Pulmonary artery endothelial cell (primary cell): Measurements from ENCODE around the gene BLID. TPM values are rescaled to one million over a fixed set of nuclear protein-coding genes. Genes with fewer than 3 reads are reported as not detected.
A peak's percentile ranks its signal among the peaks of the same experiment; 100 is the strongest.

Source experiments
- DNase-seq: peaks from one replicate; pipeline ENCODE4 v3.0.0-alpha.2; 2011; ENCODE audit warnings: low read depth, low spot score
- total RNA-seq: library from RNA; depleted of rRNA; stranded (reverse); fragments of >200 nt; gene quantifications from 2 replicates; pipeline ENCODE4 v1.2.3, GENCODE V29; 2014

Gene BLID
- total RNA-seq, 1 donor from 2014 or later = 2.6 TPM

DNA sequence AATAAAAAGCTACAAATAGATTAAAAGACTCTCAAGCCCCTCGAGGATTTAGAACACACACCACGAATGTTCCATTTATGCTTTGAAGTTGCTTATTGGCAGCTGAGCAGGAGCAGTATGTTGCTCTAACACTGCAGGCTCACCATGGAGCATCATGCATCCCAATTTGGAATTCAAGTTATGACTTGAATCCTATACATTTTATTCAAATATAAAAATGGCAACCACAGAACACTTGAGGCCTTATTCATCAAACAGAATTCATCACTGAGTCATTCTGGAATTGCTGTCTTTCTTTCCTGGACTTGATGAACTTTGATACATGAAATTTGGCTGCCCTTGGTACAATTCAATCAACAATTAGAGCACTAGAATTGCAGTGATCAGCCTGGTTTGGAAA is 24.5 kb upstream of the BLID start:
- no peak for DNase-seq

DNA sequence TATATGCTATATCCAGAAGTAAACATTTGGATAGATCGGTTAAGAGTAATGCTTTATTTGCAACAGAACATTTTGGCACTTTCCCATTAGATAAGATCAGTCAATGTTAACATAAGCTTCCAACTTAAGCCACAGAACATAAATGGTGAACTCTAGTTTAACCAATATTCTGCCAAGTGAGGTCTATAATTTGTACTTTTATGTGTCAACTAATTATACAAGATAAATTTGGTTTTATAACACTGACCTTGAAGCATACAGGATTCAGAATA is 23.5 kb upstream of the BLID start:
- no peak for DNase-seq

DNA sequence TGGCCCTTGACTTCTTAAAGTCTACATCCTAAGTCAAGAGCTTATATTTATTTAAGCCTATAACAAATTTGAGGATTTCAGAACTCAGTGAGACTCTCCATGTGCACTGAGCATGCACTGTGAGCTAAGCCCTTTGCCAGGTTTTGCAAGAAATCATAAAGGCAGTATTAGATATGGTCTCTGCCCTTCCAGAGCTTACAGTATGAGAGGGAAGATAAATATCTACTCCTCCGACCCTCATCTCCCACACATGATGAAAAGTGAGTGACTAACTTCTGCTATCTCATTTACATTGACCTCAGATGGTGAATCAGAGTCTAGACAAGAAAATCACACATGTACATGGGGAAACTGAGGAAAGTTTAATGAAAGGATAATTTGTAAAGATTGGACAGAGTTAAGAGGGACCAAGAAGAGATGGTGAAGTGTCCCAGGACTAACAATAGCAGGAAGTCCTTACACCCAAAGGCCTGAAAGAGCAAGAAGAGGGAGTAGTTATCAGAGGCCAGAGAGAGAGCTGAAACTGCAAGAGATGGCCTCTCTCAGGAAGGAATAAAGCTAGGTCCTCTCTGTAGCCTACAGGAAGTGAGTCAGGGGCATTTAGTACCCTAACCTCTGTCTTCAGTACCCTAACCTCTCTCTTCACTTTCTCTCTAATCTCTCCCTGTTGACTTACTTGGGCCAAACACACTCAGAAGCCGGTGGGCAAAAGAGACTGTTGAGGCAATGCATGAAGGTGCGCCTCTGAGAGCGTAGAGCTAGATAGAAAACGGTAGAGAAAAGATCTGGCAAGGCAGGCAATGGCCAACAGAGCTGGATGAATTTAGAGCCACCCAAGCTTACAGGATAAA is 23.0 kb upstream of the BLID start:
- DNase-seq = no peak

DNA sequence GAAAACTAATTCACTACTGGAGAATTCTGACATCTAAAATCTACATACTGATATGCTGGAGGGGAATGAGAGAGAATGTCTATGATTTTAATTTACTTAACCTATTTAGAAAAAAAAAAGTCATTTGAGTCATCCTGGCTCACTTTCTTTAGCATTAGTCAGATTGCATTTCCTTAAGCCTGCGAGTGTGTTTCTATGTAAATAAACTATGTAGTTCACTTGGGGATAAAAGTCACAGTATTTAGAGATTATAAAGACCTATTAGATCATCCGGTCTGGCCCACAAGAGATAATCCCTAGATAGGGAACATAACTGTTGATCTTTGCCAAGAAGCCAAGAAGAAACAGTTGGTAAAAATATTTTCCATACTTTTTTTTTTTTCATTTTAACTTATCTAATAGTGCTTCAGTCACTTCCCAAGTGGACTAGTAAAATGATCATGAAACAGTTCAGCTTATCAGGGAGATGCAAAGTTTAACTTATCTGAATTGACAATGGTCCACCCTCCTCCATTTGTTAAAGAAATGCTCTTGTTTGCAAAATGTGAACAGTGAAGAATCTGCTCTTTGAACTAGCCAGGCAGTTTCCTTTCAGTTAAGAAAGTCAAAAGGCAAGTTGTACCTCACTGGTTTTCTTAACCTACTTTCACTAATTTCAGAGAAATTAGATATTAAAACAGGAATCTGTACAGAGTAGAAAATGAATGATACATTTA is 21.2 kb upstream of the BLID start:
- DNase-seq = peak; percentile 62

DNA sequence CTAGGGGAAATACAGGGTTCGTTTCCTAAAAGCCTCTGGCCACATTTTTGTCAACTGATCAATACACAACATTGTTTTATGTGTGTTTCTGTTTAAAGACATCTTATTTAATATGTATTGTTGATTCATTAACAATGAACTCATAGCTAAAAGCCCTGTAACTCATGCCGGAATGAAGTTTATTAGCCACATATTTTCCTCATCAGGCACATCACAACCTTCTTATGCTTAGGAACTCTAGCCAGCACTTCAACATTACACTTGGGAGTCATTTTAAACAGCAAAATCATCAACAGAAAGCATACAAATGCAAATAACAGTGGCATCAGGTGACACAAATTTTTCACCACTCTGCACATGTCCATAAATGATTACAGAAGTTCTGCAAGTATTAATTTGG is 15.1 kb upstream of the BLID start:
- no peak for DNase-seq

DNA sequence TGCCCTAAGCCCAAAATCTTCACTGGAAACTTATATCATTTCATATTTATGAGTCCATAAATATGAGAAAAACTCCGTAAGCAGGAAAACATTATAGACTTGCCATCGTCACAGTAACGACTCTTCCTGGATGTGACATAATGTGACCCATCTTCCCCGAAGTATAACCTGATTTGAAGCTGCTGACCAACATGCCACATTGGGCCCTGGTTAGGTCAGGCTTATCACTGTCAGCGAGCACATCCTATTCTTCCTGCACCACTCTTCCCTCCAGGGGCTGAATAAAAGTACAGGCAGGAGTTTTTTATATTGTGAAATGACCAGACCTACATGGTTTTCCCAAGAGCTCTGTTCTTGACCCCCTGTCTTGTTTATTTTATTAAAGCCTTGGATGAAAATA is 12.1 kb upstream of the BLID start:
- DNase-seq = no peak

DNA sequence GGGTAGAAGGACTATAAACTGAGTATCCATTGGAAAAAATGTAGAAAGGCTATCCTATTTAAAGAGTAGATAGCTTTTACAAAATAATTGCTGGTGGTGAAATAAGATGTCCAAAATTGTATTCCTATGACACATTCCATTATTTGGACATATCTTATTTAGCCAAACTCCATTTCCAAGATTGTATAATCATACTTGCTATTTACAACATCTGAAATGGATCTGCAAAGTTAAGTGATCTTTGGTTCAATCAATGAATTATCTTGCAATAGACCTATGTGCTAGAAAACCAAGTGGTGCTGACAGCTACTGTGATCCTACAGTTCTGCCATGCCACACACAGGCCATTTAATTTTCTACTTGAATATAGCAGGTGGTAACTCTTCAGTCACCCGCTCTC is 11.0 kb upstream of the BLID start:
- no peak for DNase-seq

DNA sequence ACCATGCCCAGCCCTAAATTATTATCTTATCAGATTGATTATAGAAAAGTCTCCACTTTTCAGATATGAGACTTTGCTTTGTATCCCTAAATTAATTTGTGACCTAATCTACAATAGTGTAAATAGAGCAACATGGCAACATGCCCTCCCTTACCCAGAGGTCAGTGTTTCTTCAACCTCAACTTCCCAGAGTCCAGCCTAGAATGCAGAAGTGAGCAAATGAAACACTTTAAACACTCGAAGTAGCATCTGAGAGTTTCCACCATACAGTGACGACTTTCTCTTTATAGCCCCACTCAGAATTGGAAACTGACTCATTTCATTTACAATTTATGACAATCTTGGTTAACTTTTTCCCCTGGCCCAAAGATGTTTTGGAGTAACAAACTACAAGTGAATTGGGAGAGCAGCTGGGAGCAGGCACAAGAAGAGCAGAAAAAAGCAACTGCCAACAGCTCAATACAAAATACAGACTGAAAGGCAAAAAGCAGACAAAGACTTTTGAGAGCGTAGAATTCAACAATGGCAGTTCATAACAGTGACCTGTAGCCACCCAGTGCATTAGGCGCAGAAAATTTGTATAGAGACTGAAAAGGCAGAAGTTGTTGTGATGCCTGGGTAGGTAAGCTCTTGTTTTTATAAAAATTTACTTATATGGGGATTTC is 10.1 kb upstream of the BLID start:
- DNase-seq = no peak

DNA sequence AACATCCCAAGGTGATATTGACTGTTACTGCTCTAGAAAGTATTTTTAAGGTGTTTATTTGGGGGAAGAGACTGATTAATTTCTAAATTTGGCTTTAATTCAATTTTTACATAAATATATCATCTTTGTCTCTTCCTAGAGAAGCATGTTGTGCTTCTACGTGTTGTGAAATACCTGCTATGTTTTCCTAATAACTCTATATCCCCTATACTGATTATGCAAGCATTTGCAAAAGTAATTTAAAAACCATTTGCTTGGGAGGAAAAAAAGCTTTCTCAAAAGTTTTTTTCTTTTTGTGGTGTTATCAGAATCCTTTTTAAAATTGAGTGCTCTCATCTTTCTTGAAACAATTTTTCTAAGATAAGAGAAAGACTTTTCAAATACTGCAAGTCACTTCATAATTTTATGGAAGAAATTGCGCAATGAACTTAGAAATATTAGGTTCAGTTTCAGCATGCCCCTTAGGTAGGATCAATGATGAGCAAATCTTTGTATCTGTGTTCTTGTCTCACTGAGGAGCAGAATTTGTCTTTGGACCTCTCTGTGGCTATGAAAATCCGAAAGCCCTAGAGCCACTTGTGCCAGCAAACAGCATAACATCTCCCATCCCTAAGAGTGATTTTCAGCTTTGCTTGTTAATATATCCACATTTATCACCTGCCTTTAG is 7.4 kb upstream of the BLID start:
- DNase-seq = no peak

DNA sequence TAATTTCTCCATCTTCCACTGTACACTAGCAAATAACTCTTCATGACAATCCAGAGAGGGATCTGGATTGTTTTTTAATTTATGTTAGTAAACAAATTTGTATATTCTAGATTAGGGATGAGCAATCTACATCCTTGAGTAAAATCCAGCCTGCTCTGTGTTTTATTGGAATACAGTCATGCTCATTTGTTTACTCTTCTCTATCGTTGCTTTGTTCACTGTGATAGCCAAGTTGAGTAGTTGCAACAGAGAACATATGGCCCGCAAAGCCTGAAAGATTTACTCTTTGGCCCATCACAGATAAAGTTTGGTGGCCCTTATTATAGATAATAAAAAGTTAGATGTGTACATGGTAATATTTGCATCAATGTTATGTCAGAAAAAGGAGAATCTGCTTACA is 6.2 kb upstream of the BLID start:
- no peak for DNase-seq

DNA sequence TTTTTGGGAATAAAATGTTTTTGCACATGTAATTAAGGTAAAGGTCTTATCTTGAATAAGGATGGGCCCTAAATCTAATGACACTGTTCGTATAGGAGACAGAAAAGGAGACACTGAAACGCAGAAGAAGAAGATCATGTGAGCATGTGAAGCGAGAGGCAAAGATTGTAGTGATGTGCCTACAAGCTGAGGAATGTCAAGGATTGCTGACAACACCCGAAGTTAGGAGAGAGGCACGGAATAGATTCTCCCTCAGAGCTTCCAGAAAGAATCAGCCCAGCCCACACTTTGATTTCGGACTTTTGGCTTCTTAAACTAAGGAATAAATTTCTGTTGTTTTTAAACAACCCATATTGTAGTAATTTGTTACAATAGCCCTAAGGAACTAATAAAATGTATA is 4.1 kb upstream of the BLID start:
- DNase-seq = no peak

DNA sequence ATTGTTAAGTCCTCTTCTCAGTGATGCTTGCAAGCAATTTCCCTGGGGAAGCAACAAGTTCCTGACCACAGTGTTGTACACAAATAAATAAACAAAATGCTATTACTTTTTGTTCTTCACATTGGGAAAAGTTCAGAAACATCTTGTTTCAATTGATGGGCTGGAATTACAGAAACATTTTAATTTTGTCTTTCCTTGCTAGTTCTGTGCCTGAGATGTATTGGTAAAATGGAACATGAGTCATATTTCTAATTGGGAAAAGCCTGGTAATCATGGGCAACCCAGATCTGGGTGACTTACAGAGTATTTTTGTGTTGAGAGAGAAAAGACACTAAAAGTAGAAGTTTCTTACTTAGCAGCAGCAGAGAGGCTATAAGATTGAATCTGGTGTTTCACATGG is 576 bp upstream of the BLID start:
- no peak for DNase-seq

DNA sequence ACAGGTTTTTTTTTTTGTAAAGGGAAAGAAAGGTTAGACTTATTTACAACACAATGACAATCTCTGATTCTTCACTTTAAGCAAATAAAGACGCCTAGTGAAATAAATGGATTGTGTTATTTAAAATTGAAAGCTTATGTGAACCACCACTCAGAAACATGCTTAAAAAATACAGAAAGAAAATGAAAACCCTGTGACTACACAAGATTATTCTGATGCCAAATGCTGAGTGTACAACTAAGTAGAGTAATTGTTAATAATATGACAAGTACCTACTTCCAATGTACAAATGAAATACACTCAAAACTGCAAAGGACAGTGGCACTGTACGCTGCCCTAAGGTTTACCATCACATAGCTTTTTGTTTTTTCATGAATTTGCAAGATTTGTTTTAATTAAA is 1.0 kb downstream of the BLID start:
- DNase-seq = no peak

DNA sequence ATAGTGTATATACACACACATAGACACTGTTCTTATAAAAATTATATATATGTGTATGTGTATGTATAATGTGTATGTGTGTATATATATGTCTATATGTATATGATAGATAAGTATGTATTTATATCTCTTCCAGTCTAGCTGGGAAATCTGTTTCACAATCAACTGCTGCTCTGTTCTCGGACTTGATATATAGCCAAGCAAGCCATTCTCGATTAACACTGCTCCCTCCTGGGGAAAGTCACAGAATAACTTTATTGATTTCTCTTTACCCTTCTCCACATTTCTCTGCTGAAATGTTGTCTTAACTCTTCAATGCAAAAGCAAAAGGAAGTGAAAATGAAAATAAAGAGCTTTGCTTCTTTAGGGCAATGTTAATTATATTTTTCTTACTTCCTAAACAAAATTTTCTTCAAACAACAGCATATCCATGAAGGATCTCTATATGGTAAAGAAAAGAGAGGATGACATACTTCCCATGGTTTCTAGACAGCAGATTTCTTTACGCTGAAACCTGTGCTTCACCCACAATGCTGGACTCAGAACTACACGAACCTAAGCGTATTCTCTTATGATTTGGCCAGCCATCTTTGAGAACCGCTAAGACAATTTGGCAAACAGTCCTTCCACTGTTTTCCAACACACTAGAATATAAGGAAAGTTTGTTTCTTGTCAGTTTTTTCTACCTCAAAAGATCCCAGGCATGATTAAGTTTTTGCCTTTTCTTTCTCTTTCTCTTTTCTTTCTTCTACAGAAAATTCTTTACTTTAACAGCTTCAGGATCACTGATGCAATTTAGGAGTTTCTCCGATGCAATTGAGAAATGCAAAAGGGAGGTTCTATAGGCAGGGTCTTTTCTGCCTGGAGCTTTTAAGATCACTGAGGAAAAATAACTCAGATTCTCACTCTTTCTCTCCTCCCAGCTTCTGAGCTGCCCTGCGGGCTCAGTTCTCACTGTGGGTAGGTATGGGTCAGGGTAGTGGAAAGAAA is 1.9 kb downstream of the BLID start:
- no peak for DNase-seq

DNA sequence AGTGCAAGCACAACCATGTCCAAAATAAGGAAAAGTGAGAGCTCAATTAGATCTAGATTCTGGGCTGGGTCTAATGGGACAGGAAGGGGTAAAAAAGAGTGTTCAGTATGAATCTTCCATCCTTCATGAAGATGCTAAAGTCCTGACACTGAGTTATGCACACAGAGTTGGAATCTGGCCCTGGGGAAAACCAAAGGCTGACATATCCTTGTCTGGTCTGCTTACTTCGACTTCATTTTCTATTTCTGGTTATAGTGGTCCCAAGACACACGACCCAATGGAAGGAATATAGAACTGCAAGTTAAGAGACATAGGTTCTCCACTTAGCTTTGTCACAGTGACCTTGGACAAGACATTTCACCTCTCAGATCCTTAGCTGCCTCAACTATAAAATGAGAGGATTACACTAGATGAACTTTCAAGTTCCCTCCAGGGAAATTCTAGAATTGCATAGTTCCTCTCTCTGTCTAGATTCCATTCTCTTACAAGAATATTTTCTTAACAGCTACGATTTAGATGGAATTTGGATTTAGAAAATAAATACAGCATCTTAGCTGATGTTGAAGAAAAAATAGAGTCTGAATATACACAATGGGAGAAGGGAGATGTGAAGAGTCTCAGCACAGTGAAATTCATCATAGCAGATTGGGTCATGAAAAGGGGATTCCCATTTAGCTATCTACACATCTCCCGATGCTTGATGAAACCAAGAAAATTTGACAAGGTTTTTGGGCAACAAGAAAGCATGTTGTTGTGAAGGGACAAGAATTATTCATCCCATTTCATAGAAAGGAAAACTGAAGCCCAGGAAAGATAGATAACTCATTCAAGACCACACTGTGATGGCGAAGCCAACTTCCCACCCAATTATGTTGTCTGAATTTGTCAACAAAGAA is 3.3 kb downstream of the BLID start:
- no peak for DNase-seq

DNA sequence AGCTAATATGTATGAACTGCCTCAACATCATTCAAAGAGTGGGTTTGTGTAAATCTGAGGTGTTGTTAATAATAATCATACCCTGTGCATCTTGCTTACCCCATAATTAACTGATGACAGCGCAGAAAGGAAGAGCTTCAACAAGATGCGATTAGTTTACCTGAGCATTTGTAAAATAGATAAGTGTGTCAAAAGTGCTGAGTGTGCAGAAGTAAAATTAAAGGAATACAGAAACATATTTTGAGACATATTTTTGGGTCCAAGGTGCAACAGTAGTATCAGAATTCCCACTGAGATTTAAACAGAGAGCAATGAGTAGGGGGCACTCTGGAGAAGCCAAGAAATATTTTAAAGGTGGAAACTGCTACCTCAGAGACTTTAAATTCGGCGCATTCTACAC is 6.1 kb downstream of the BLID start:
- DNase-seq = no peak

DNA sequence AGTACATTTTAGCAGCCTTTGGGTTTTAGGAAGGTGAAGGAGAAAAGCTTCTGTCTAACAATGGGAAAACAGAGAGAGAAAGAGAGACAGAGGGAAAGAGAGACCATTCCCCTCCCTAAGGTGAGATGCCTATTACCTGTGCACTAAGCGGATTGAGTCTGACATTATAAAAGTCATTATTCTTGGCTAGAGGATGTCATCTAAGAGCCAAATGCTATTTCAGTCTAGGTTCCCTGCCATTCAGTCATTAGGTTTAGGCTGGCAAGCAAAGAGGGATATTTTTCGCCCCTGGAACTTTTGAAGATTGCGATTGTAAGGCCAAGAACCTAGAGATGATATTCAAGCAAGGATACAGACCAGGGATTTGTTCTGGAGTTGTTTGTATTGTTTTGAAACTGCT is 7.2 kb downstream of the BLID start:
- DNase-seq = no peak

DNA sequence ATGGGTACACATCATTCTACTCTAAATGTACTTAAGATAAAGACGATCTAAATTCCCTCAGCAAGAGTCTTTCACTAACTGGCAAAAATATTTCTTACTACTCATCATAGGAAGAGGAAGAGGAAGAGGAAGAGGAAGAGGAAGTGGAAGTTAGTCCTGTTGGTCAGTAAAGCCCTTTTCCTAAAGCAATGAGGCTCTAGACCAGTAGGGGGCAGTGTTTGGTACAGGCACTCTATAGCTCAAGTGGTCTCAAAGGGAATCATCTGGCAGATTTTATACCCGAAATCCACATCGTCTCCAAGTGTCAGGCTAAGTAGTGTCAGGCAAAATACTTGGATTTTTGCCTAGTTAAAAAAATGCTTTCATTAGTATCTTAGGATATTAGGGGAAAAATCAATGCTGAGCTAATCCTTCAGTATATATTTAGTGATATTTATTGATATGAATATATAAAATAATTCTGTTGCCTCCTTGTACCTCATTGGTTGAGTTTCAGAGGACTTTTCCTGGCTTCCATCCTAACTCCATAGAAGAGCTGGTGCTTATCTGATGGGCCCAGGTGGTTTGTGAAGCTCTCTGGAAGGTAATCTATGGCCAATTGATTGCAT is 7.7 kb downstream of the BLID start:
- DNase-seq = no peak

DNA sequence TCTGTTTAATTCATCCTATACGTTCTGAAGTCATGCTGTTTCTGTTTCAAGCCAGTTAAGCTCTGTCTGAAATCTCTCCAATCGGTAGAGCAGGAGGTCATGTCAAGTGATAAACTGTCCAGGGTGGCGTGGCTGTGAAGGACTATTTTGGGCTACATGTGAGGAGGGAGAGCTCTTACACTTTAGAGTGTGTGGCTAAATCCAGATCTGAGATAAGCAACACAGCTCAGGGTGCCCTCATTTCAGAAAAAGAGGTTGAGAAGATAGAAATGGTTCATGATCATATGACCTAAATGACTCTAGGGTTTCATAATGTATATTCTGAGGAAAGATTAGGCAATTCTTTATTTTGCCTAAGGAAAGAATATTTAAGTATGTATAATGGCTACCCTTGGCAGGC is 8.4 kb downstream of the BLID start:
- no peak for DNase-seq

DNA sequence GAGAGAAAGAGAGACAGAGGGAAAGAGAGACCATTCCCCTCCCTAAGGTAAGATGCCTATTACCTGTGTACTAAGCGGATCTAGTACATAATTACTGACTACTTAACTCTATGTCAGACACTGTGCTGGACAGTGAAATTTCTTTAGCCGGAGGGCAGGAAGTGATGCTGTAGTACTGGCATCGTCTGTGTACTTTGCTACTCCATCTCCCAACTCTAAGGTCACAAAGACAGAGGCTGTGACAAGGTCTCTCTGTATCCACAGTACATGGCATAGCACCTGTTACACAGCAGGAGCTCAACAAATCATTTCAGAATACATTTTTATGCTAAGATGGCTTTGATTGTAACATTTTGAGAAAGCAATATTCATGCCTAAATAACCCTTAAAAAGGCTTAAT is 9.0 kb downstream of the BLID start:
- DNase-seq = no peak
